HG03064 (cell line): Measurements from ENCODE around the gene GRHL1.

Experiments used
- ATAC-seq: cut with Tn5 transposase; IDR thresholded peaks from one replicate; pipeline ENCODE4 v1.9.1; 2021; ENCODE audit warnings: low read depth; ENCODE audit not compliant: unreplicated experiment

The GRHL1 gene

DNA sequence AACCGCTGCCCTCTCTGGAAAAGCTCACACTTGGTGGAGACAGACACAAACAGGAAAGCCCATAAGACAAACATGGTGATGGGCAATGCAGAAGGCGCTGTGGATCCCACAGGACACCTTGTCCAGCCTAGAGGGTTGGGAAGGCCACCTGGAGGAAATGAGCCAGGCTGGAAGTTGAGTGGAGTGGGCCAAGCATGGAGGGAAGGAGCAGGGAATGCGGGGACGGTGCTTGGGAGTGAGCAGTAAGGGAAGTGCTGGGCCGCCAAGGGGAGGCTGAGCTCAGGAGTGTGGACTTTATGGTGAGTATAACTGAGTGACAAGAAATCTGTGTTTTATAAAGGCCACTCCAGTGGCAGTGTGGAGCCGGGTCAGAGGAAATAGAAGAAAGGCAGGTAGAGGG is 2.8 kb upstream of the GRHL1 start:
- no peak for ATAC-seq

DNA sequence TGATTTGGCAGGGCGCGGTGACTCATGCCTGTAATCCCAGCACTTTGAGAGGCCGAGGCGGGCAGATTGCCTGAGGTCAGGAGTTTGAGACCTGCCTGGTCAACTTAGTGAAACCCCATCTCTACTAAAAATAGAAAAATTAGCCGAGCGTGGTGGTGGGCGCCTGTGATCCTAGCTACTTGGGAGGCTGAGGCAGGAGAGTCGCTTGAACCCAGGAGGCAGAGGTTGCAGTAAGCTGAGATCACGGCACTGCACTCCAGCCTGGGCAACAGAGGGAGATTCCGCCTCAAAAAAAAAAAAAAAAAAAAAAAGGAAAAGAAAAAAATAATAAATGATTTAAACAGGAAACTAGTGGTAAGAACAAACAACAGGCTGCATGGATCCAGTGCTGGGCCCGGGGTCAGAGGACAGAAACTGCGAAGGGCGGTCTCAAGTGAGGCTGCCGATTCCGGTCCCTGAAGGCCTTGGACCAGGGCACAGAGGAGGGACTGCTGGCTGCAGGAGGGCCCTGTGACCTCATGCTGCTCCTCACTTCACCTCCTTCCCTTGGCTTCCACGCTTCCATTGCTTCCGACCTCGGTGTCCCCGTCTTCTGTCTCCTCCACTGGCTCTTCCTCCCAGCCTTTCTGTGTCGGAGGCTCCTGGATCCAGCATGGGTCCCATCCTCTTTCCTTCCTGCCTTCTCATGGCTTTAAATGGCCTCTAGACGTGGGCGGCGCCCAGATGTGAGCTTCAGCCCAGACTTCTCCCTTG is 2.1 kb upstream of the GRHL1 start:
- ATAC-seq, result no peak

DNA sequence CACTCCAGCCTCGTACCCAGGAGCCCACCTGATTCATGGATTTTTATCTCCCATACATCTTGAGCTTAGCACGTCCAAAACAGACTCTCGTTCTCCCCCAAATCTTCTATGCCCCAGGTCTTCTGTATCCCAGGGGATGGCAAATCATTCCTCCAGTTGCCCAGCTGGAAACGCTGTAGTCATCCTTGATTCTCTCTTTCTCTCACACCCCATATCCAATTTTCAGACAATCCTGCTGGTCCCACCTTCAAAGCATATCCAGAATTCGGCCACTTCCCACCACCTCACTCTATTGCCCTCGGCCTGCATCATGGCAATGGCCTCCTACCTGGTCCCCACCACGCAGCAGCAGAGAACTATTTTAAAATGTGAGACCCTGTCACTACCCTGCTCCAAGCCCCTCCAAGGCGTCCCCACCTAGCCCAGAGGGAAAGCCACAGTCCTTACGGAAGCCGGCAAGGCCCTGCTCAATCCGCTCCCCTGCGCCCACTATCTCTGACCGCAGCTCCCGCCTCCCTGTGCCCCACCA is 1.4 kb upstream of the GRHL1 start:
- ATAC-seq, result no peak

GRCh38 chr2:9950521-9951271 is 797 bp upstream of the GRHL1 start:
- ATAC-seq, result peak; percentile 42

GRCh38 chr2:9951272-9951521 is 296 bp upstream of the GRHL1 start:
- no peak for ATAC-seq

DNA sequence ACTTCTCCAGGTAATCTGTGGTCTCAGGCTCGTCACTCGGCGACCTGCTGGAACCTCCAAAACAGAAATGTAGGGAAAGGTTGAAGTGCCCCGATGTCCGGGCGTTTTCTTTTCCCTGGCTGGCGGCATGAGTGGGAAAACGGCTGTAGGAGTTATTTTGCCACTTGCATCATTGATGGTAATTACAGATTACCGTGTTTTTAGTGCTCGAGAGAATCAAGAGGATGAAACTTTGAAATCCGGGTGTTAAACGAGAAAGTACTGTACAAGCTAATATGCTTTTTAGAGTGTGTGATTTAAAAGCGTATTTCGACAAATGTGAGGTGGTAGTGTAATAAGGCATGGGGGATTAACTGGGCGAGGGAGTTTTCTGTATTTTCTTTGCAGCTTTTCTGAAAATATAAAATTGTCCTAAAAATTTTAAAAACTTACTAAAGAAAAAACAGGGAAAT is 819 bp downstream of the GRHL1 start:
- no peak for ATAC-seq

GRCh38 chr2:9952856-9953503 is 1.5 kb downstream of the GRHL1 start:
- ATAC-seq, result no peak

- no peak for ATAC-seq
Measured at GRCh38 chr2:9954136-9954535, 2.6 kb downstream of the GRHL1 start.

DNA sequence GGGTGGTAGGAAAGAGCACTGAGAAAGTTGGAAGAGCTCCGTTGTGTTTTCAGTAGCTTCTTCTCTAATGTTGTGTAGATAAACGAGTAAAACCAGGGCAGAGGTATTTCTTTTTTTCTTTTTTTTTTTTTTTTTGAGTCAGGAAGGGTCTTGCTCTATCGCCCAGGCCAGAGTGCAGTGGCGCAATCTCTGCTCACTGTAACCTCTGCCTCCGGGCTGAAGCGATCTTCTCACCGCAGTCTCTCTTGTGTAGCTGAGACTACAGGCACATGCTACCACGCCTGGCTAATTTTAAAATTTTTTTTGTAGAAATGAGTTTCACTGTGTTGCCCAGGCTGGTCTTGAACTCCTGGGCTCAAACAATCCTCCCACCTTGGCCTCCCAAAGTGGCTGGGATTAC is 6.6 kb downstream of the GRHL1 start:
- no peak for ATAC-seq

DNA sequence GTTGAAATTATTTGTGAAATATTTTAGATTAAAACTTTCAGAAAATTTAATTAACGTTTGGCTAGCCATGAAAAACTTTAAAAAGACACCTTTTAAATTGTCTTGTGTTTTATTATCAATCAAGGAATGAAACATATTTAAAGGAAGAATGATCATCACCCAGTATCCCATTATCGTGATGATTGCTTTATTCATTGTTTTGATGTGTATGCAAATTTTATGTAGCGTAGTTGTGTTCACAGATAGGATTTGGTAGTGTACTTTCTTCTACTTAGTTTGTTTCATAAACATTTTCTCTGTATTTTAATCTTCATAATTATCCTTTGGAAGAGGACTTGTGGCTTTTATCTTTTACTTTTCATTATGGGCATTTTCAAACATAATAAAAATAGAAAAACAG is 7.8 kb downstream of the GRHL1 start:
- no peak for ATAC-seq

GRCh38 chr2:9961013-9961412 is 9.5 kb downstream of the GRHL1 start:
- ATAC-seq, result no peak

GRCh38 chr2:9964334-9964980 is 13.0 kb downstream of the GRHL1 start:
- ATAC-seq, result no peak

DNA sequence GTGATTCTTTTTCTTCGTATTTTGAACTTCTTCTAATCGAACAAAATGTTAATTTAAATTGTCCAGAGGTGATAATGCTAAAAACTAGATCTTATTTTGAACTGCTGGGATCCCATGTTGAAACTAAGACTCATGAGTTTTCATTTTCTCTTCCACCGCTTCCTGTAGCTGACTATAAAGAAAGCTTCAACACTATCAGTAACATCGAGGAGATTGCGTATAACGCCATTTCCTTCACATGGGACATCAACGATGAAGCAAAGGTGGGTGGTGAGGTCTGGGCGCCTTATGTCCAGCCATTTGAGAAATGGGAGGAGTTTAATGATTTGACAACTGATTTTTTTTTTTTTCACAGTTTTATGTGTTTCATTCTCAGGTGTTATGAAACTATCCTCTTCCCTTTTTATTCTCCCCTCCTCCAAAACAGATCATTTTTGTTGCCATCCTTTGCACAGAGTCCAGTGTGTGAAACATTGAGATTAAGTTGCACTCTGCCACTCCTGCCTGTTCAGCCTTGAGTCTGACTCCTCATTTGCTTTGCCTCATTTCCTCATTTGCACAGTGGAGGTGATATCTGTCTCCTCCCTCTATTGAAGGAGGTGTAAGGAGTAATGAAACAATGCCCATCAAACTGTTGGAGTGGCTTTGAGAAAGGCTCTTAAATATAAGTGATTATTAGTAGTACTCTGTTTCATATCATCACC is 13.8 kb downstream of the GRHL1 start:
- no peak for ATAC-seq

GRCh38 chr2:9966491-9967022 is 15.1 kb downstream of the GRHL1 start:
- ATAC-seq, result no peak

DNA sequence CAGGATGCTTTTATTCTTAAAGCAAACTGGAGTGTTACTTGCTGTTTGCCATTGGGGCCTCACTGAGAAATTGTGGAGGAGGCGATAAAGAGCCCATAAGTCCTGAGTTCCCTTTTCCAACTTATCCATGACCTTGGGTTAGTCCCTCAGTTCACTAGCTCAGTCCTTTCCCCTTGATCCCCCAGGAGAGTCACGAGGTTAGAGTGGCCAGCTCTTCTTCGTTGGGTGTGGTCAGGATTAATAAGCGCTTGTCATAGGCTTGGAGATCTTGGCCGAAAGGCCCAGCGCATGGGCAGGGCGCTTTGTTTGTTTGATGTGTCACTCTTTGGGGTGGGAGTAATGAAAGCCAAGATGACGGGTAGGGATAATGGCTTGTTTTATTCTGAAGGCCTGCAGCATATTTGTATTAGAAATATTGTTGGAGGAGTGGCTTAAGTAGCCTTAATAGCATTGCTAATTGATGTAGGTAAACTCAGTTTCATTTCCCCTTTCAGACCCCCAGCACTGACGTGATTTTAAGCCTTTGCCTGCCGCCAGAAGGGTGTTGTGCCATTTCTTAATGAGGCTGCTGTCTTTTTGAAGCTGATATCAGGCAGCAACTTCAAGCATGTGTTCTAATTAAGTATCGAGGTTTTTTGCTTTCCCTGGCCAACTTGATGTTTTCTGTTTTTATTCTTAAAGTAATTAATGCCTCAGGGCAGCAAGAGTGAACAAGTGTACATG is 15.7 kb downstream of the GRHL1 start:
- ATAC-seq, result no peak

DNA sequence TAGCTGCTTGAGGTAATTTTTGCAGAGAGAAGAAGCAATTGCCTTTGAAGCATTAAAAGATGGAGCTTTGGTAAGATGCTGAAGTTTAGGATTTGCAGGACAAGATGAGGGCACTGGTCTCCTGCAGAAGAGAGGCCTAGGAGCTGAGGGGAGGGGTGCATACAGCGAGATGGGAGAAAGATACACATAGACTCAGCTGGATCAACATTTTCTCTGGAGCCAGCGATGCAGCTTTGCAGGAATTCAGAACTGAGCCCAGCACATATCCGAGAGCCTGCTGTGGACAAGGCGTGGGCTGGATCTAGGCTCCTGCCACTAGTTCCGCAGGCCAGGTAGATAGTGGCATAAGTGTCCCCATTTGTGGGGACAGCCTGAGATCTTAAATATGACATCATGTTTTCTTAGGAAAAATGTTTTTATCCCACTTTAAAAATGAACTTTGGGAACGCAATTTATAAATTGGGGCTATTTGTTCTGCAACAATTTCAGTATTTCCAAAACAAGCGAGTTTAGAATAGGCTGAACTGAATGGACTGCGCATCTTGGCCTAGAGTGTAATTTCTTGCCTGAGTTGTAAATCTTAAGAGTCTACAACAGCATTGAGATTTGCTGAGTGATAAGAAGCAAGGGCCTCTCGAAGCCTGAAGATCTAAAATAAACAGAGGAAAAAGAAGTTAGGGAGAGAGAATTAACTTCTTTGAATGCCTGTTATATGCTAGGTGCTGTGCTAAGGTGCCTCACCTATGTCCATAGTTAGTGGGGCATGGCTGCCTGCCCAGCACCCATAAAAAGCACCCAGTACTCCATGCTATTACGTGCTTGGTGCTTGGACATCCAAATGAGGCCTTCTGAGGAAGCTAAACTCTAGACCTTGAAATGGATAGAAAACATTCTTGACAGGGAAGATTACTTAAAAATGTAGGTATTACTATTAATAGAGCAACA is 17.3 kb downstream of the GRHL1 start:
- no peak for ATAC-seq

DNA sequence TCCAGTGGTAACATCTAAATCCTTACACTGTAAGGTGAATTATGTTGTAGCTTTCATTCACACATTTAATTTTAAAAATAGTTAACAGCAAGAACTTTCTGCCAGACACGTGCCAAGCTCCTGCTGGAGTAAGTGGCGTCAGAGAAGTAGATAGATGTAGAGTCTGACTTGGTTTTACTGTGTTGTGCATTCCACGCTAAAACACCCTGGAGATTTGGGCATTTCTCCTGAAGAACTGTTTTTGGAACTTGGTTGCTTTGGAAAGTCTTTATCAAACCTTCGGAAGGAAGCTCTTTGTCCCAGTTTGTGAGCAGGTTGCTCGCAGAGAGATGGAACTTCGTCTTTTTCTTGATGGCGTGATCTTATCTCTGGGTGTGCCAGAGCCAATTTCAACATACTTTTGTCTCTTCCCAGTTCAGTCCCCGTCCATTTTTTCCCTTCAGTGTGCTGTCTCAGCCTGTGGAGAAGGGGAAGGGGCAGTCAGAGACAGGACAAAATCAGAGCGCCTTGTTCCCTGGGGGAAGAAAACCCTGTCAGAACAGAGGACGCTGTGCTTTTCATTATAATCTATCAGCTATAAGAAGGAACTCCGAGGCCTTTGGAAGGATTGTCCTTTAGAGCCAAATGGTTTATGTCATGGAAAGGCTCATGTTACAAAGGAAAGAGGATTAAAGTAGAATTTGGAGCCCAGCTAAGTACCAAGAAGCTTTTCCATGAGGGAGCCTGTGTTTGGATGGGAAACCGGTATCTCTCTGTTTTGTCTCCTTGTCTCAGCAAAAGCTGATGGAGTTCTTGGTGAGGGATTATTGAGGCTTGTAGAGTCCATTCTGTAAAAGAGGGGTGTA is 18.9 kb downstream of the GRHL1 start:
- ATAC-seq, result no peak
